Smooth muscle cell (in vitro differentiated cells): ENCODE data around the gene PSORS1C1. TPM values are rescaled to one million over a fixed set of nuclear protein-coding genes. Genes with fewer than 3 reads are reported as not detected.

Experiments
- DNase-seq: peaks from one replicate; lab custom pipeline; 2025; ENCODE audit not compliant: unreplicated experiment; lab: John Stamatoyannopoulos, UW
- H2AFZ ChIP-seq: fragments of 200-600 bp; sonication (generic); 2 replicates; pipeline ENCODE4 v1.6.0; 2016; ENCODE audit warnings: antibody characterized with exemption, low read depth, mild to moderate bottlenecking
- H3F3A ChIP-seq: fragments of 200-600 bp; sonication (generic); 2 replicates; pipeline ENCODE4 v1.6.0; 2017; ENCODE audit warnings: antibody characterized with exemption, low read depth
- H3K27ac ChIP-seq: fragments of 200-600 bp; sonication (generic); 2 replicates; pipeline ENCODE4 v1.5.1; 2016; ENCODE audit warnings: low read depth, mild to moderate bottlenecking
- H3K27me3 ChIP-seq: fragments of 200-600 bp; sonication (generic); 2 replicates; pipeline ENCODE4 v1.6.1; 2016; ENCODE audit warnings: low read depth, mild to moderate bottlenecking
- H3K36me3 ChIP-seq: fragments of 200-600 bp; sonication (generic); 2 replicates; pipeline ENCODE4 v1.5.1; 2016; ENCODE audit warnings: low read depth
- H3K4me1 ChIP-seq: fragments of 200-600 bp; sonication (generic); 2 replicates; pipeline ENCODE4 v1.5.1; 2016; ENCODE audit warnings: low read depth
- H3K4me2 ChIP-seq: fragments of 200-600 bp; sonication (generic); 2 replicates; pipeline ENCODE4 v1.6.0; 2016; ENCODE audit warnings: mild to moderate bottlenecking
- H3K4me3 ChIP-seq: fragments of 200-600 bp; sonication (generic); 2 replicates; pipeline ENCODE4 v1.5.1; 2016; ENCODE audit warnings: mild to moderate bottlenecking
- H3K79me2 ChIP-seq: fragments of 200-600 bp; sonication (generic); 2 replicates; pipeline ENCODE4 v1.6.0; 2016; ENCODE audit warnings: low read depth, mild to moderate bottlenecking
- H3K9ac ChIP-seq: fragments of 200-600 bp; sonication (generic); 2 replicates; pipeline ENCODE4 v1.6.0; 2016; ENCODE audit warnings: low read depth
- H3K9me3 ChIP-seq: fragments of 200-600 bp; sonication (generic); replicated peaks from 2 replicates; pipeline ENCODE4 v1.5.1; 2016; ENCODE audit warnings: low read depth
- H4K20me1 ChIP-seq: fragments of 200-600 bp; sonication (generic); 2 replicates; pipeline ENCODE4 v1.6.0; 2016; ENCODE audit warnings: low read depth
- CTCF ChIP-seq: fragments of 200-600 bp; sonication (generic); IDR thresholded peaks from 2 replicates; pipeline ENCODE4 v1.5.1; 2017; ENCODE audit warnings: borderline replicate concordance, mild to moderate bottlenecking, antibody characterized with exemption; ENCODE audit not compliant: insufficient read depth, poor library complexity, severe bottlenecking
- WGBS: methylation state at CpG from one replicate; pipeline ENCODE4 v1.1.7; 2016; ENCODE audit warnings: low lambda C conversion rate; 5-methylcytosine and 5-hydroxymethylcytosine counted together
- polyA plus RNA-seq: library from polyadenylated mRNA; unstranded; fragments of >200 nt; fragmentation: Nextera tagmentation; extraction: Ambion mirVana; gene quantifications from 2 replicates; pipeline ENCODE4 v1.2.1, GENCODE V29; 2016
- total RNA-seq: library from RNA; depleted of rRNA; stranded (reverse); fragments of >200 nt; gene quantifications from 2 replicates; pipeline ENCODE4 v1.2.3, GENCODE V29; 2014

PSORS1C1 gene
- total and polyA plus RNA-seq, 2 experiments from 2014 or later, result 2.1 to 6.5 TPM

- Histone ChIP-seq H4K20me1 (no peaks in the 10 kb centered on the region), H2AFZ (no peak overlapping the region), H3K4me1 (no peaks in the 10 kb centered on the region), H3K9ac (no peak overlapping the region), H3K27ac (no peak overlapping the region), H3K4me3 (no peak overlapping the region), H3K4me2 (peak overlapping the region; percentile 3), H3K36me3 (no peaks in the 10 kb centered on the region), H3K9me3 (no peaks in the 10 kb centered on the region), H3F3A (peaks cover 5% of the 10 kb centered on the region), H3K79me2 (no peaks in the 10 kb centered on the region), H3K27me3 (no peaks in the 10 kb centered on the region)
- no peak for TF ChIP-seq CTCF
- no peak for DNase-seq
- whole genome bisulfite sequencing, result 57% methylated on average over 12 of the region's 12 CpGs
Measured at GRCh38 chr6:31092769-31093505, 21.7 kb upstream of the PSORS1C1 start.

- H4K20me1 ChIP-seq, result no peaks in the 10 kb centered on the region
- no peak overlapping the region for H2AFZ ChIP-seq
- no peaks in the 10 kb centered on the region for H3K27me3 ChIP-seq
- no peak overlapping the region for H3K4me3 ChIP-seq
- no peak overlapping the region for H3K9ac ChIP-seq
- WGBS, result 88% methylated on average over 3 of the region's 3 CpGs
- TF ChIP-seq CTCF, result no peak
- H3K4me1 ChIP-seq, result no peaks in the 10 kb centered on the region
- no peak for DNase-seq
- no peaks in the 10 kb centered on the region for H3K36me3 ChIP-seq
- no peaks in the 10 kb centered on the region for H3K9me3 ChIP-seq
- no peak overlapping the region for H3K27ac ChIP-seq
- peaks cover 5% of the 10 kb centered on the region for H3F3A ChIP-seq
- no peaks in the 10 kb centered on the region for H3K79me2 ChIP-seq
- H3K4me2 ChIP-seq, result no peak overlapping the region
Measured at GRCh38 chr6:31094389-31094881, 20.2 kb upstream of the PSORS1C1 start.

- no peaks in the 10 kb centered on the region for H3K4me1 ChIP-seq
- no peak for DNase-seq
- peaks cover 4% of the 10 kb centered on the region for H3F3A ChIP-seq
- no peak overlapping the region for H3K4me3 ChIP-seq
- no peaks in the 10 kb centered on the region for H3K79me2 ChIP-seq
- H3K27ac ChIP-seq, result no peak overlapping the region
- H3K27me3 ChIP-seq, result no peaks in the 10 kb centered on the region
- H3K9me3 ChIP-seq, result no peaks in the 10 kb centered on the region
- H3K36me3 ChIP-seq, result no peaks in the 10 kb centered on the region
- no peak for TF ChIP-seq CTCF
- no peak overlapping the region for H3K4me2 ChIP-seq
- no peak overlapping the region for H2AFZ ChIP-seq
- H3K9ac ChIP-seq, result no peak overlapping the region
- H4K20me1 ChIP-seq, result no peaks in the 10 kb centered on the region
- WGBS, result 89% methylated on average over 3 of the region's 3 CpGs
Measured at GRCh38 chr6:31096215-31096614, 18.4 kb upstream of the PSORS1C1 start.

- TF ChIP-seq CTCF, result no peak
- Histone ChIP-seq H2AFZ (no peak overlapping the region), H3K27ac (no peak overlapping the region), H3K4me3 (no peak overlapping the region), H3K79me2 (no peaks in the 10 kb centered on the region), H4K20me1 (no peaks in the 10 kb centered on the region), H3K9ac (no peak overlapping the region), H3K36me3 (no peaks in the 10 kb centered on the region), H3K4me1 (no peaks in the 10 kb centered on the region), H3F3A (no peaks in the 10 kb centered on the region), H3K27me3 (no peaks in the 10 kb centered on the region), H3K4me2 (no peak overlapping the region), H3K9me3 (no peaks in the 10 kb centered on the region)
- WGBS, result 80% methylated on average over 5 of the region's 5 CpGs
- no peak for DNase-seq
Measured at GRCh38 chr6:31096656-31097055, 17.9 kb upstream of the PSORS1C1 start.
